VCaP (cell line): Measurements from ENCODE around the gene MYOG.

Source experiments
- H3K27ac ChIP-seq: fragments of 450-650 bp; 2 replicates; pipeline ENCODE4 v1.5.1; 2017
- TF ChIP-seq, protein P1 (sequence below): fragments of 450-650 bp; conservative IDR thresholded peaks from 2 replicates; pipeline ENCODE4 v1.5.1; 2017; ENCODE audit warnings: mild to moderate bottlenecking, moderate library complexity

The MYOG gene

DNA sequence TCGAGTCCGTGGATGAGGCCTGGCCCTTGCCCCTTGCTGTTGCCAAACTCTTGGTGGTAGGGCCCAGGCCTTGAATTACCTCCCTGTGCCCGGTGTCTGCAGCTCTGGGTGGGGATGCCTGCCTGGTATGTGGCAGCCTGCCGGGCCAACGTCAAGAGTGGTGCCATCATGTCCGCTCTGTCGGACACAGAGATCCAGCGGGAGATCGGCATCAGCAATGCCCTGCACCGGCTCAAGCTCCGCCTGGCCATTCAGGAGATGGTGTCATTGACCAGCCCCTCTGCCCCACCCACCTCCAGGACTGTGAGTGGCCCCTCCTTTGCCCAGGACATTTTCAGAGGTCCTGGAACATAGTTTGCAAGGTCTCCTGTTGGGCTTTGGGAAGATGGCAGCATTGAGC lies 25.7 kb downstream of the MYOG start:
- no peak overlapping the region for H3K27ac ChIP-seq
- TF ChIP-seq, protein P1, sequence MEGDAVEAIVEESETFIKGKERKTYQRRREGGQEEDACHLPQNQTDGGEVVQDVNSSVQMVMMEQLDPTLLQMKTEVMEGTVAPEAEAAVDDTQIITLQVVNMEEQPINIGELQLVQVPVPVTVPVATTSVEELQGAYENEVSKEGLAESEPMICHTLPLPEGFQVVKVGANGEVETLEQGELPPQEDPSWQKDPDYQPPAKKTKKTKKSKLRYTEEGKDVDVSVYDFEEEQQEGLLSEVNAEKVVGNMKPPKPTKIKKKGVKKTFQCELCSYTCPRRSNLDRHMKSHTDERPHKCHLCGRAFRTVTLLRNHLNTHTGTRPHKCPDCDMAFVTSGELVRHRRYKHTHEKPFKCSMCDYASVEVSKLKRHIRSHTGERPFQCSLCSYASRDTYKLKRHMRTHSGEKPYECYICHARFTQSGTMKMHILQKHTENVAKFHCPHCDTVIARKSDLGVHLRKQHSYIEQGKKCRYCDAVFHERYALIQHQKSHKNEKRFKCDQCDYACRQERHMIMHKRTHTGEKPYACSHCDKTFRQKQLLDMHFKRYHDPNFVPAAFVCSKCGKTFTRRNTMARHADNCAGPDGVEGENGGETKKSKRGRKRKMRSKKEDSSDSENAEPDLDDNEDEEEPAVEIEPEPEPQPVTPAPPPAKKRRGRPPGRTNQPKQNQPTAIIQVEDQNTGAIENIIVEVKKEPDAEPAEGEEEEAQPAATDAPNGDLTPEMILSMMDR: no peak

- no peak overlapping the region for H3K27ac ChIP-seq
- TF ChIP-seq, protein P1: no peak
These were observed 26.3 kb downstream of the MYOG start for GRCh38 chr1:203059485-203059884.

GRCh38 chr1:203058676-203058935 lies 27.2 kb downstream of the MYOG start:
- TF ChIP-seq, protein P1: no peak
- H3K27ac ChIP-seq: no peak overlapping the region

DNA sequence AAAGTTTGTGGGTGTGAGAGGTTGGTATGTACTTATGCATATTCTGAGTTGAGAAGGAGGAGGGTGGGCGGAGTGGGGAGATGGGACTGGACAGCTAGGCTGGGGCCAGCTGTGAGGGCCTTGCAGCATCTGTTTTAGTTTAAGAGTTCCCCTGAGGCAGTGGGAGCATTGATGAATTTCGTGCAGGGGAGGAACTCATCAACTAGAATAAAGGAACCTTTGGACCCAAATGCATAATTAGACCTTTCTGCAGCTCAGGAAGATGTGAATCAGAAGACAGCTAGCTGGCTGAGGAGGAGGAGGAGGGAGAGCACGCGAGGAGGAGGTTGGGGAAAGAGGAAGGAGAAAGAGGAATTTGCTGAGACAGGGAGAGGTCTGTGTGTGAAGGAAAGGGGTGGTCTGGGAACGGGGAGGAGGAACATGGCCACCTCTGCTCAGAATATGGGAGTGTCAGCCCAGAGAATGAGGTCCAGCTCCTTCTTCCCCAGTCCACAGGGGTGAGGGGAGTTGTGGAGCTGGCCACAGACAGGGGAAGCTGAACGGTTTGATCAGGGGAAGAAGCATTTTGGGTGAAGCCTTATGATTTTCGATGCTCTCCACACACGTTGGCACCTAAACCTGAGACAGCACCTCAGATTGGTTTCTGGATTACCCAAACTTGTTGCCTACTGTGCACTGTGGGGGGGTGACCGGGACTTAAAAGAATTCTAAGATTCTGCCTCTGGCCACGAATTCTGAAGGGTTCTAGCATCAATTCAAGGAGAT lies 27.7 kb downstream of the MYOG start:
- TF ChIP-seq, protein P1: no peak

DNA sequence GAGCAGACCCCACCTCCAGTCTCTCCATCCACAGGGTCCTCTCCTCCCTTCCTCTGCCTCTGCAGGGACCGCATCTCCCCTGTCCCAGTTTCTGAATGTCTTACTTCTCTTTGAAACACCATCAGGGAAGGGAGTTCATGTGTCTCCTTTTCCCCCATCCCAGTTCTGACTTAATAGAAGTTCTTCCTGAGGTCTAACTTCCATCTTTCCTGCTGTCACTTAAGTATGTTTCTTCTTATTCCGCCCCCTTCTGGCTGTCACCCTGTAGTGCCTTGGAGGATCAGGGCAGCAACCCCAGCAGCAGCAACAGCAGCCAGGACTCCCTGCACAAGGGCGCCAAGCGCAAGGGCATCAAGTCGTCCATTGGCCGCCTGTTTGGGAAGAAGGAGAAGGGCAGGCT lies 29.3 kb downstream of the MYOG start:
- TF ChIP-seq, protein P1: no peak
- no peak overlapping the region for H3K27ac ChIP-seq

More for the DNA sequence above, 27.7 kb downstream of the MYOG start:
- H3K27ac ChIP-seq: no peak overlapping the region

DNA sequence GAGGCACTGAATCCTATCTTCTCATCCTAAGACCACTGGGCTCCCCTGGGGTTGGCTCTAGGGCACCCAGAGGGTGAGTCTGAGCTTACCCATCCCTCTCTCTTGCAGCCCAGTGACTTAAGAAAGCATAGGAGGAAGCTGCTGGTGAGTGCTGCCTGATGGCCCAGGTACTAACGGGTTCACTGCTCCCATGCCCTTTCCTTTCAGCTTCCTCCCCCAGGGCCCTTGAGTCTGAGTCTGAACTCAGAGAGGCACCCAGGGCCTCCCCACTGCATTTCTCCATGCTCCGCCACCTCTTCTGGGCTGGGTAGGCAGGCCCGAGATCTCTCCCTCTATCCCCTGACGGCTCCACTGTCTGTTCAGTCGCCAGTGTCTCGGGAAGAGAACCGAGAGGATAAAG lies 29.8 kb downstream of the MYOG start:
- H3K27ac ChIP-seq: no peak overlapping the region
- TF ChIP-seq, protein P1: no peak

- TF ChIP-seq, protein P1: no peak
- no peak overlapping the region for H3K27ac ChIP-seq
These were observed 30.5 kb downstream of the MYOG start for GRCh38 chr1:203055161-203055799.
